Cardiac fibroblast (primary cell): ENCODE data around the gene SLC24A1.
A peak's percentile ranks its signal among the peaks of the same experiment; 100 is the strongest.

Experiments
- DNase-seq, 2 donors: peaks; one replicate each; pipeline versions ENCODE4 v3.0.0 to v3.0.0-alpha.2; 2010; ENCODE audit warnings: low read depth in 2 of 2
- H3K4me3 ChIP-seq, 2 donors: replicated peaks in 1 of 2; 1 replicate in 1 of 2; 2 replicates in 1 of 2; pipeline ENCODE4 v1.5.1; 2011; ENCODE audit warnings: low read depth in 2 of 2, low read length in 2 of 2, mild to moderate bottlenecking in 2 of 2, moderate library complexity in 1 of 2
- CTCF ChIP-seq: IDR thresholded peaks from one replicate; pipeline ENCODE4 v1.5.1; 2011; ENCODE audit warnings: low read depth, mild to moderate bottlenecking, low read length, inconsistent platforms

SLC24A1 gene

GRCh38 chr15:65618560-65619109 lies 3.1 kb upstream of the SLC24A1 start:
- DNase-seq = no peak
- H3K4me3 ChIP-seq = no peak overlapping the region
- no peak for TF ChIP-seq CTCF

GRCh38 chr15:65619626-65620290 lies 2.0 kb upstream of the SLC24A1 start:
- no peak for TF ChIP-seq CTCF
- H3K4me3 ChIP-seq = no peak overlapping the region
- peak in 1 of 2 donors; percentile 29 for DNase-seq

- no peak for DNase-seq
- H3K4me3 ChIP-seq = no peak overlapping the region
- TF ChIP-seq CTCF = no peak
Observed at GRCh38 chr15:65620833-65621232, 905 bp upstream of the SLC24A1 start.

- H3K4me3 ChIP-seq = no peak overlapping the region
- DNase-seq = no peak
- no peak for TF ChIP-seq CTCF
Observed at GRCh38 chr15:65623103-65623502, 1.4 kb downstream of the SLC24A1 start.

GRCh38 chr15:65626856-65627255 lies 5.1 kb downstream of the SLC24A1 start:
- H3K4me3 ChIP-seq = no peak overlapping the region
- DNase-seq = no peak
- no peak for TF ChIP-seq CTCF

- H3K4me3 ChIP-seq = no peak overlapping the region
- no peak for DNase-seq
- TF ChIP-seq CTCF = no peak
Observed at GRCh38 chr15:65629548-65629947, 7.8 kb downstream of the SLC24A1 start.

- no peak for TF ChIP-seq CTCF
- no peak overlapping the region for H3K4me3 ChIP-seq
- DNase-seq = no peak
Observed at GRCh38 chr15:65630760-65631159, 9.0 kb downstream of the SLC24A1 start.
